Trophoblast cell (in vitro differentiated cells and primary cell): ENCODE results near the gene NTSR1.

Source experiments
- DNase-seq, 2 donors: peaks; one replicate each; pipeline ENCODE4 v3.0.0-alpha.2; 2016
- H2AFZ ChIP-seq: 2 replicates; pipeline ENCODE4 v1.6.1; 2013; ENCODE audit warnings: low read length, moderate library complexity, mild to moderate bottlenecking; ENCODE audit not compliant: insufficient read depth, poor library complexity
- H2AK5ac ChIP-seq: 2 replicates; pipeline ENCODE4 v1.6.1; 2013; ENCODE audit warnings: mild to moderate bottlenecking, low read length
- H2BK120ac ChIP-seq: 2 replicates; pipeline ENCODE4 v1.6.1; 2013; ENCODE audit warnings: low read length, mild to moderate bottlenecking, moderate library complexity; ENCODE audit not compliant: insufficient read depth, poor library complexity
- H2BK12ac ChIP-seq: 2 replicates; pipeline ENCODE4 v1.6.1; 2013; ENCODE audit warnings: mild to moderate bottlenecking, low read length, moderate library complexity
- H2BK5ac ChIP-seq: 2 replicates; pipeline ENCODE4 v1.6.1; 2013; ENCODE audit warnings: low read length, low read depth, moderate library complexity, mild to moderate bottlenecking; ENCODE audit not compliant: poor library complexity
- H3K14ac ChIP-seq: 2 replicates; pipeline ENCODE4 v1.6.1; 2013; ENCODE audit warnings: mild to moderate bottlenecking, low read length
- H3K18ac ChIP-seq: 2 replicates; pipeline ENCODE4 v1.6.1; 2013; ENCODE audit warnings: mild to moderate bottlenecking, low read length
- H3K23ac ChIP-seq: 2 replicates; pipeline ENCODE4 v1.6.1; 2013; ENCODE audit warnings: low read length
- H3K27ac ChIP-seq: 2 replicates; pipeline ENCODE4 v1.5.1; 2013; ENCODE audit warnings: low read depth, mild to moderate bottlenecking, inconsistent platforms, low read length, moderate library complexity
- H3K27me3 ChIP-seq: 2 replicates; pipeline ENCODE4 v1.6.1; 2013; ENCODE audit warnings: inconsistent platforms, mild to moderate bottlenecking, low read length, moderate library complexity; ENCODE audit not compliant: insufficient read depth
- H3K36me3 ChIP-seq, 2 experiments: 1 replicate in 1 of 2; 2 replicates in 1 of 2; pipeline ENCODE4 v1.6.1; 2013; ENCODE audit warnings: low read length in 2 of 2, mild to moderate bottlenecking in 2 of 2, moderate library complexity in 1 of 2; ENCODE audit not compliant: insufficient read depth in 2 of 2, control insufficient read depth in 1 of 2
- H3K4ac ChIP-seq: 2 replicates; pipeline ENCODE4 v1.6.1; 2013; ENCODE audit warnings: low read depth, mild to moderate bottlenecking, low read length, moderate library complexity
- H3K4me1 ChIP-seq, 2 experiments: 1 replicate in 1 of 2; 2 replicates in 1 of 2; pipeline ENCODE4 v1.6.1; 2013; ENCODE audit warnings: low read length in 2 of 2, mild to moderate bottlenecking in 2 of 2, moderate library complexity in 1 of 2; ENCODE audit not compliant: insufficient read depth in 2 of 2, control insufficient read depth in 1 of 2
- H3K4me2 ChIP-seq: 2 replicates; pipeline ENCODE4 v1.6.1; 2013; ENCODE audit warnings: inconsistent platforms, mild to moderate bottlenecking, low read length, moderate library complexity
- H3K4me3 ChIP-seq: 2 replicates; pipeline ENCODE4 v1.5.1; 2013; ENCODE audit warnings: mild to moderate bottlenecking, low read depth, low read length, inconsistent platforms
- H3K79me1 ChIP-seq: one replicate; pipeline ENCODE4 v1.6.1; 2013; ENCODE audit warnings: low read length
- H3K79me2 ChIP-seq: 2 replicates; pipeline ENCODE4 v1.6.1; 2013; ENCODE audit warnings: low read length, mild to moderate bottlenecking; ENCODE audit not compliant: control insufficient read depth, insufficient read depth, poor library complexity
- H3K9ac ChIP-seq: 2 replicates; pipeline ENCODE4 v1.6.1; 2013; ENCODE audit warnings: mild to moderate bottlenecking, low read length
- H3K9me3 ChIP-seq: 2 replicates; pipeline ENCODE4 v1.6.1; 2013; ENCODE audit warnings: low read depth, mild to moderate bottlenecking, control low read depth, inconsistent platforms, low read length; ENCODE audit not compliant: insufficient read depth
- H4K12ac ChIP-seq: 2 replicates; pipeline ENCODE4 v1.6.1; 2013; ENCODE audit warnings: low read depth, mild to moderate bottlenecking, low read length, moderate library complexity
- H4K8ac ChIP-seq: 2 replicates; pipeline ENCODE4 v1.6.1; 2013; ENCODE audit warnings: low read depth, mild to moderate bottlenecking, low read length, moderate library complexity
- H4K91ac ChIP-seq: one replicate; pipeline ENCODE4 v1.6.1; 2013; ENCODE audit warnings: low read depth, mild to moderate bottlenecking, low read length, moderate library complexity
- WGBS: extraction: QIAGEN DNeasy Blood & Tissue Kit; methylation state at CpG from one replicate; pipeline ENCODE4 v1.1.7; 2013; ENCODE audit warnings: missing lambda C conversion rate; ENCODE audit not compliant: insufficient read length, insufficient coverage; ENCODE audit errors: extremely low coverage; 5-methylcytosine and 5-hydroxymethylcytosine counted together

The NTSR1 gene

DNA sequence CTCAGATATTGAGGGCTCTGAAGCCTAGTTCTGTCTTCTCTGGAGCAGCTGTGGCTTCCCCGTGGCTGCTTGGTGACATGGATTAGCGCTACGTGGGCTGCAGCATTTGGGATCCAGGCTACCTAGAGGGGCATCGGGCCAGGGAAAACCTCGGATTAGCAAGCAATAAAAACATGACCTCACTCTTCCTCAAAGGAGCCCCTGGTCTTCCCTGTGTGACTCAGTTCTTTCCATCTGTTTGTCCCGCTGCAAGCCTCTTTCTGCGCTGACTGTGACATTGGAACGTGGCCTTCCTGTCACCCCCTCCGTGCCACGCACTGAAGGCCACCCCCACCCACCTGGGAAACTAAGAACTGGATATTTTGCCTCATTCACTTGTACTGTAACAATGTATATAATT lies 91.2 kb downstream of the NTSR1 start:
- Histone ChIP-seq H2BK5ac (no peak overlapping the region), H3K4me2 (no peak overlapping the region), H2BK12ac (no peak overlapping the region), H3K36me3 (peaks cover 29 to 32% of the 10 kb centered on the region in 2 experiments), H3K79me2 (peaks cover 7% of the 10 kb centered on the region), H3K9me3 (peaks cover 2% of the 10 kb centered on the region), H3K4ac (no peak overlapping the region), H2BK120ac (no peak overlapping the region), H2AFZ (no peak overlapping the region), H3K9ac (no peak overlapping the region), H2AK5ac (no peak overlapping the region), H3K4me3 (no peak overlapping the region), H3K23ac (no peak overlapping the region), H3K18ac (no peak overlapping the region), H3K27ac (no peak overlapping the region), H3K4me1 (peaks cover 0 to 14% of the 10 kb centered on the region in 2 experiments), H4K8ac (no peak overlapping the region), H4K12ac (no peak overlapping the region), H3K79me1 (peaks cover 11% of the 10 kb centered on the region), H3K27me3 (no peaks in the 10 kb centered on the region), H4K91ac (no peak overlapping the region), H3K14ac (no peak overlapping the region)
- WGBS, result no CpG with 5 or more reads among the region's 10 CpGs
- no peak for DNase-seq

DNA sequence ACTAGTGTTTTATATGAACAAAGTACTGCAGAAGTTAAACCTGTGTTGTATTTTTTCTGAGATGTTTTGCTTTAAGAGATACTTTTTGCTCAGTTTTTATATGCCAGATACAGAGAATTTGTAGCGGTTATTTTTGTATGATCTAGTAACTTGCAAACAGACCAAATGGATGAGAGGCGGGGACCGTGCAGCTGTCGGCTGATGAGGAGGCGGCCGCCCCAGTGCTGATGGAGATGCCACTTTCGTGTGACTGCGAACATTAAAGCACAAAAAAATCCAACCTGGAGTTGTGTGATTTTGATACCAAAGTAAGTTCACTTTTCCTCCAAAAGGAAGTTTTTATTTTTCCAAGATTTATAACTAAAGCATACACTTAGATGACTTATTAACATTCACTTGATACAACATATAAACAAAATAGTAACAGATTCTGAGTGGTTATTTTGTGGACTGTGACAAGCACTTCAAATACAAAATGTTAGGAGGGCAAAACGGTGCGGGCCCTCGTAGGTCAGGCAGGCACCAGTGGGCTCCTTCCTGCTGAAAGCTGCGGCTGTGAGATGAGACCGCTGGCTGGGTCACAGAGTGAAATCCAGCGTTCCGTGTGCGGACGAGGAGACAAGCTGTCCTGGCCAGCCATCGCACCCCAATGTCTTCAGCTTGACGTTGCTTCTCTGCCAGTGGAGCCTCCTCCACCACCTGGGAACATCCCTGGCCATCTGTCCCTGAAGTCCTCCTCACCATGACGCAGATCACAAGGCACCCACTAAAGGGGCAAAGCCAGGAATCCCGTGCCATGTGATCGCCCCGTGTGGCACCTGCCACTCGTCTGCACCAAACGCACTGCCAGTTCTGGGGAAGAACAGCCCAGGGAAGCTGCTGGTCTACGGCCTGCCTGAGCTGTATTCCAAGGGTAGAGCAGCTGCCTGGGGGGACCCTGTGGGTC lies 92.0 kb downstream of the NTSR1 start:
- no peak overlapping the region for H3K23ac ChIP-seq
- H3K4me3 ChIP-seq, result no peak overlapping the region
- no peak for DNase-seq
- no peak overlapping the region for H2BK12ac ChIP-seq
- H3K14ac ChIP-seq, result no peak overlapping the region
- no peaks in the 10 kb centered on the region for H3K27me3 ChIP-seq
- H3K18ac ChIP-seq, result no peak overlapping the region
- no peak overlapping the region for H4K91ac ChIP-seq
- no peak overlapping the region for H2AK5ac ChIP-seq
- H3K36me3 ChIP-seq, result peaks cover 29 to 32% of the 10 kb centered on the region in 2 experiments
- H3K79me1 ChIP-seq, result peaks cover 11% of the 10 kb centered on the region
- H3K9ac ChIP-seq, result no peak overlapping the region
- H3K9me3 ChIP-seq, result peaks cover 2% of the 10 kb centered on the region
- H2BK5ac ChIP-seq, result no peak overlapping the region
- no peak overlapping the region for H4K8ac ChIP-seq
- no peak overlapping the region for H3K27ac ChIP-seq
- WGBS, result no CpG with 5 or more reads among the region's 26 CpGs
- H4K12ac ChIP-seq, result no peak overlapping the region
- H3K4me1 ChIP-seq, result peaks cover under 1 to 10% of the 10 kb centered on the region in 2 experiments
- no peak overlapping the region for H2BK120ac ChIP-seq
- no peak overlapping the region for H3K4me2 ChIP-seq
- peaks cover 8% of the 10 kb centered on the region for H3K79me2 ChIP-seq
- no peak overlapping the region for H2AFZ ChIP-seq
- H3K4ac ChIP-seq, result no peak overlapping the region

DNA sequence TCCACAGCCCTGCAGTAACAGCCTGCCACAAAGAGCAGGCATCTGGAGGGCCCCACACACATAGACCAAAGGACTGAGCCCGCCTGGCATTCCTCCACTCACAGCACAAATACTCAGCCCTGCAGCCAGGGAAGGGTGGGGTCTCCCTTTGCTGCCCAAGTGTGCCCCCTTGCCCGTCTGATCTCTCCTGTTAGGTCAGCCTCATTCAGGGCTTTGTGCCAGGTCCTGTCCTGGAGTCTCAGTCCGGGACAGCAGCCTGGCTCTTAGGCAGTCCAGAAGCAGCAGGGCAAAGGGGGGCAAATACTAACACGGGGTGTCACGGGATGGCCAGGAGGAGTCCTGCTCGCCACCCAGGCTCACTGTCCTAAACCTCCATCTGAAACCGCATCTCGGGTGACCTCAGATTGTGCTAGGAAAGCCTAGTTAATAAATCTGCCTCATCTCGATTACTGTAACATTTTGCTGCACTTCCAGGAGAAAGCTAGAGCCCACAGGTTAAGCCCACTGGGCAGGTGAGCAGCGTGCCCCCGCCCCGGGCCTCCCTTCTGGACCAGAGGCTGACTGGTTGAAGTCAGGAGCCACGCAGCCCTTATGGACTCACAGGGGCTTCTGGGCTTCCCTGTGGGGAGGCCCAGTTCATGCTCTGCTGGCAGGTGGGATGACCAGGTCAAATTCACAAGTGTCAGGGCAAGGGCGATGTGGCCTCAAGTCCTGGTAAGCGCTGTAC lies 92.8 kb downstream of the NTSR1 start:
- Histone ChIP-seq H2AK5ac (no peak overlapping the region), H4K12ac (no peak overlapping the region), H3K79me2 (peaks cover 8% of the 10 kb centered on the region), H2BK12ac (no peak overlapping the region), H2BK5ac (no peak overlapping the region), H3K18ac (no peak overlapping the region), H3K36me3 (peaks cover 29 to 32% of the 10 kb centered on the region in 2 experiments), H3K27ac (no peak overlapping the region), H3K79me1 (peaks cover 10% of the 10 kb centered on the region), H3K14ac (no peak overlapping the region), H3K4me1 (peaks cover 6 to 16% of the 10 kb centered on the region in 2 experiments), H3K9ac (no peak overlapping the region), H3K27me3 (no peaks in the 10 kb centered on the region), H2AFZ (no peak overlapping the region), H3K23ac (no peak overlapping the region), H4K8ac (no peak overlapping the region), H3K9me3 (peaks cover 2% of the 10 kb centered on the region), H2BK120ac (no peak overlapping the region), H3K4me2 (no peak overlapping the region), H3K4me3 (no peak overlapping the region), H3K4ac (no peak overlapping the region), H4K91ac (no peak overlapping the region)
- no CpG with 5 or more reads among the region's 15 CpGs for WGBS
- DNase-seq, result no peak

DNA sequence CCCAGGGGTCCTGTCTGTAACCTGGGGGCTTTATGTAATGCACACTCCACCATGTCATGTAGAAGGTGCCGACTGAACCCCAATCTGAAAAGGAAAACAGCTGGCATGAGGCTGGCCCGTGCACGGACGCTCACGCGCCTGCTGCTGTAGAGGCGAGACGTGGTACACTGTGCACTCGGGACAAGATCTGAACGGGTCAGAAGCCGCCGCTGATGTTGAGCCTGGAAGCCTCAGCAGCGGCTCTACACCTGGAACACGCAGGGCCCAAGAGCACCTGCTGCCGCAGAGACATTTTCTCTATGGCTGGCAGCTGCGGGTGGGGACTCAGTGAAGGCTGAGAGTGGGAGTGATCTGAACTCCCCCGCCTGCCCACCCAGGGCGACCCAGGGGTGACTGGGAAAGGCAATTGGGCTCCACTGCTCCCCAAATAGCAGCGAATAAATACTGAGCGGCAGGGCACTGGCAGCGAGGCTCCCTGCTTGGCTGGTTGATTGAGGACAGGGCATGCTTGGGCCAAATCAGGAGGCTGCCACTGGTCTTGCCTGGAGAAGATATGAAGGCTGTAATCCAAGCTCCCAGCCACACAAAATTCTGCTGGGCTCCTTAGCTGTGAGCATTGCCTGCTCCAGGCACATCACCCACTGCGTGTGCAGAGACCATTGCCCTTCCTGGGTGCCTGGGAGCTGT lies 93.5 kb downstream of the NTSR1 start:
- H3K27me3 ChIP-seq, result no peaks in the 10 kb centered on the region
- no peak for DNase-seq
- H2BK12ac ChIP-seq, result no peak overlapping the region
- no peak overlapping the region for H3K9ac ChIP-seq
- no peak overlapping the region for H3K4me3 ChIP-seq
- no peak overlapping the region for H3K27ac ChIP-seq
- no peak overlapping the region for H4K12ac ChIP-seq
- no peak overlapping the region for H2BK5ac ChIP-seq
- no peak overlapping the region for H3K4me2 ChIP-seq
- no peak overlapping the region for H3K18ac ChIP-seq
- H3K79me2 ChIP-seq, result peaks cover 6% of the 10 kb centered on the region
- no peak overlapping the region for H3K14ac ChIP-seq
- H2AK5ac ChIP-seq, result no peak overlapping the region
- H3K9me3 ChIP-seq, result peaks cover 2% of the 10 kb centered on the region
- H3K36me3 ChIP-seq, result peaks cover 29 to 36% of the 10 kb centered on the region in 2 experiments
- WGBS, result no CpG with 5 or more reads among the region's 22 CpGs
- H2BK120ac ChIP-seq, result no peak overlapping the region
- H2AFZ ChIP-seq, result no peak overlapping the region
- H3K79me1 ChIP-seq, result peaks cover 6% of the 10 kb centered on the region
- no peak overlapping the region for H4K91ac ChIP-seq
- no peak overlapping the region for H3K4ac ChIP-seq
- no peak overlapping the region for H3K23ac ChIP-seq
- no peak overlapping the region for H4K8ac ChIP-seq
- peaks cover 6 to 12% of the 10 kb centered on the region in 2 experiments for H3K4me1 ChIP-seq
